NOMO-1 treated with dmso at 0.1 percent for 144 hours (cell line): ENCODE data around the gene KATNBL1.
"Not testable (repeated sequence)": the region's sequence is repeated elsewhere in the genome, so short reads cannot be mapped to it uniquely, and the experiment has no call there.

Source experiments
- DNase-seq: peaks from one replicate; lab custom pipeline; 2025; ENCODE audit not compliant: unreplicated experiment; lab: John Stamatoyannopoulos, UW

KATNBL1 gene

DNA sequence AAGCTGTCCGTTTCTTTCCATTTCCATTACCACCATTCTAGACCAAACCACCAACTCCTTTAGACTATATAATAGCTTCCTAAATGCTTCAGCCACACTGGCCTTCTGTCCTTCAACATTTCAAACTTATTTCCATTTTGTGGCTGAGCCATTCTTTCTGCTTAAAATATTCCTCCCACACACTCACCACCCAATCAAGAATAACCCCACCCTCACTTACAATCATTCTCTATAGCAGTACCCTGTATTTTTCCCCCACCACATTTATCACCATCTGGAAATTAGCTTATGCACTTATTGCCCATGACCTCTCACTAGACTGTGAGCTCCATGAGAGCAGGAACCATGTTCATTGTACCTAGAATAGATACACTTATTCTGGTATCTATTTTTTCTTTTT lies 6.6 kb downstream of the KATNBL1 start:
- no peak for DNase-seq

DNA sequence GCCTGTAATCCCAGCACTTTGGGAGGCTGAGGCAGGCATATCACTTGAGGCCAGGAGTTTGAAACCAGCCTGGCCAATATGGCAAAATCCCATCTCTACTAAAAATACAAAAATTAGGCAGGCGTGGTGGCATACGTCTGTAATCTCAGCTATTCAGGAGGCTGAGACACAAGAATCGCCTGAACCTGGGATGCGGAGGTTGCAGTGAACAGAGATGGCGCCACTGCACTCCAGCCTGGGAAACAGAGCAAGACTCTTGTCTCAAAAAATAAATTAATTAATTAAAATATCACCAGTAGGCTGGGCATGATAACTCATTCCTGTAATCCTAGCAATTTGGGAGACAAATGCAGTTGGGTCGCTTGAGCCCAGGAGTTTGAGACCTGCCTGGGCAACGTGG lies 16.6 kb downstream of the KATNBL1 start:
- not testable (repeated sequence) for DNase-seq

DNA sequence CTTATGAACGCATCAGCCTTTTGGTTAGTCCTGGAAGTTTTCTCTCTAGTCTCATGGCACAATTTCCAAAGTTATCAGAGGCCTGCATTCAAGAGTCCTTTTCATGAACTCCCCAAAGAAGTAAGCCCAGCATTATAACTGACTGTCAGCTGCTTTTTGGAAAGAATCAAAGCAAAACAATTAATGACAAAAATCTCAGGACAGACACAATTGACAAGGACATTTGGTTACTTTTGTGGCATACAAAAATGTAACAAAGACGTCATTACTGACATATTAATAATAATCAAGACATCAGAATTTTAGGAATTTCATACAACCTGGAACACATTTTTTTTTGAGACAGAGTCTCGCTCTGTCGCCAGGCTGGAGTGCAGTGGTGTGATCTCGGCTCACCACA lies 21.2 kb downstream of the KATNBL1 start:
- DNase-seq = no peak

DNA sequence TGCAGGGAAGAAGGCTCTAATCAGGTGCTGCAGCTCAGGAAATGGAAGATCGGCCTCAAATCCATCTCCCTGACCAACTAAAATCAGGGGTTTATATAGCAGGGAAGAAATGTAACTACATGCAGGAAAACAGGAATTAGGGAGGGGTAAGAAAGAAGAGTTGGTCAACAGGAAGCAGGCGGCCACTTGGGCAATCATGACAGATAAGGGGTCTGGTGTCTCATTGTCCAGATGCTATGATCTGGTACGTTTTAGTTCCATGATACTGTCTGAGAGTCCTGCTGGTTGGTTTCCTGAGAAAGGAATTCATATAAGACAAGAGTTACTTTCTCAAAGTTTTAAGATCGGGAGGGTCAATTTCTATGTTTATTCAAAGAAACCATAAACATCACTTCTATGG lies 24.2 kb downstream of the KATNBL1 start:
- DNase-seq = no peak

DNA sequence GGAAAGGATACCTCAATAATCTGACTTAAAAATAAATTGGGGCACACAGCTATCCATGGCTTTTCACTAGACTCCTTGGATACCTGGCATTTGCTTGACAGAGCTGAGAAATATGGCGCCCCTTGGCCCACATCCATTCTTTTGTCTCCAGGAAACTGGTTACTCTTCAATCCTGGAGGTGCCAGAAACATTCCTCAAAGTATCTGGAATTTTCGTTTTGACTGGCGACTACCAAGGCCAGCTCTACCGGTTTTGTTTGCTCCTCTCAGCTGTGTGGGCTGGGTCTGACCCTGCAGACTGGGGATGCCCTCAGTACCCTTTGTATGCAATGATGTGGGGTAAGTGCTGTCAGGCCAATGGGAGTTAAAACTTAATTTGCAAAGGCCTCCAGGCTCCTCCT lies 27.0 kb downstream of the KATNBL1 start:
- no peak for DNase-seq

DNA sequence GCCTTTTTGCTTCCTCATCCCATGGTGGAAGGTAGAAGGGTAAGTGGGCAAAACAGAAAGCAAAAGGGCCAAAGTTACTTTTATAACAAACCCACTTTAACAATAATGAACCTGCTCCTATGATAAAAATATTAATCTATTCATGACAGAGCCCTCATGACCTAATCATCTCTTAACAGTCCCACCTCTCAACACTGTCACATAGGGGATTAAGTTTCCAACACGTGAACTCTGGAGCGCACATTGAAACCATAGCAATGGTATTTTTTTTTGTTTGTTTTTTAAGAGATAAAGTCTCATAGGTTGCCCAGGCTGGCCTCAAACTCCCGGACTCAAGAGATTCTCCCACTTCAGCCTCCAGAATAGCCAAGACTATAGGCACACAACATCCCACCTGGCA lies 30.7 kb downstream of the KATNBL1 start:
- DNase-seq = no peak

DNA sequence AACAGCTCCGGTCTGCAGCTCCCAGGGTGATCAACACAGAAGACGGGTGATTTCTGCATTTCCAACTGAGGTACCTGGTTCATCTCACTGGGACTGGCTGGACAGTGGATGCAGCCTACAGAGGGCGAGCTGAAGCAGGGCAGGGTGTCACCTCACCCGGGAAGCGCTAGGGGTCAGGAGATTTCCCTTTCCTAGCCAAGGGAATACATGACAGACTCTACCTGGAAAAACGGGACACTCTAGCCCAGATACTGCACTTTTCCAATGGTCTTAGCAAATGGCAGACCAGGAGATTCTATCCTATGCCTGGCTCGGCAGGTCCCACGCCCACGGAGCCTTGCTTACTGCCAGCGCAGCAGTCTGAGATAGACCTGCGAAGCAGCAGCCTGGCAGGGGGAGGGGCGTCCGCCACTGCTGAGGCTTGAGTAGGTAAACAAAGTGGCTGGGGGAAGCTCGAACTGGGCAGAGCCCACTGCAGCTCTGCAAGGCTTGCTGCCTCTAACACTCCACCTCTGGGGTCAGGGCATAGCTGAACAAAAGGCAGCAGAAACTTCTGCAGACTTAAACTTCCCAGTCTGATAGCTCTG lies 43.8 kb downstream of the KATNBL1 start:
- not testable (repeated sequence) for DNase-seq

DNA sequence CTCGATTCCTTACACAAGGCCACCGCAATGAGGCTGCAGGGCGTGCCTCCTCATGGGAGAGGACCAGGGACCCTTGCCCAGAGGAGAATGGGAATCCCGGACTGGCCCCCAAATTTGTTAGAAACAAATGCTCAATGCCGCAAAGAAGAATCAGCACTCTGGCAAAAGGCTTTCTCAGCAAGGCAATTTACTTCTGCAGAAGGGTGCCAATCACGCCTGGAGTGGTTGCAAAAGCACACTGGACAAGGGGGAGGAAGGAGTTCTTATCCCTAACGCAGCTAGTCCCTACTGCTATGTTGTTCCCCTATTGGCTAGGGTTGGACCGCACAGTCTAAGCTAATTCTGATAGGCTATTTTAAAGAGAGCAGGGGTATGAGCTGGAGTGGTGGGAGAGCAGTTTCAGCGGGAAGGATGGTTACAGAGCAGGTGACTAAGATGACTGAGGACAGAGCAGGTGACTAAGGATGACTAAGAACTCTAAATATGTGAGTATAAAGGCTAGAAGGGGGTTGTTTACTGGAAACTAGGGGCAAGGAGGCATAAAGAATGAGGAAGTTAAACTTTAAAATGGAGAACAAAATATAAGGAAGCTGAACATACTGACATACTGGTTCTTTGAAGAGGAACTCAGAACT lies 48.5 kb downstream of the KATNBL1 start:
- no peak for DNase-seq

DNA sequence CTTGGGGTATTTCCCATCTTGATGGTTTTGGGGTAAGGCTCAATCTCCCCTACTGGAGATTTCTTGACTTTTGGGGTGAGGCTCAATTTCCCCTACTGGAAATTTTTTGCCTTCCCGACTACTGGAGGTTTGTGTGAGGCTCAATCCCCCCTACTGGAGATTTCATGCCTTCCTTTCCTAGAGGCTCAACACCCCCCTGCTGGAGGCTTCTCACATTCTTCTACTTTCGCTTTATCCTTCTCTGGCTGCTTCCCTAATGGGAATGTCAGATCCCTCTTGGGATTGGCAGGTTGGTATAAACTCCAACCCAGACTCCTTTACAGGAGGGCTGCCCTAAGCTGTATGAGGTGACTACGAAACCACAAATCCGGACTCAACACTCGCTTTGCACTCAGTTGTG lies 49.2 kb downstream of the KATNBL1 start:
- no peak for DNase-seq

DNA sequence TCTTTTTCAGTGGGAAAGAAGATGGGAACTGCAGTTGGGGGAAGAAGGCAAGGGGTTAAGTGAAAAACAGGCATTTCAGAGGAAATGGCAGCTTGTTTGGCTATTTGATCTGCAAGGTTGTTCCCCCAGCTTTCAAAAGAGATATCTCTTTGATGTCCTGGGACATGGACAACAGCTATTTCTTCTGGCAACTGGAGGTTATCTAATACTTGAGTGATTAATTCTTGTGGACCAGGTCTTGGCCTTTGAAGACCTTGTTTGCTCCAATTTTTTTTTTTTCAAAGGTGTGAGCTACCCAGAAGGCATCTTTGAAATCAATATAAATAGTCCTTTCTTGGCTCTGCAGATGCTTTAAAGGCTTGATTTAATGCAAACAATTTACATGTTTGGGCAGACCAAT lies 51.5 kb downstream of the KATNBL1 start:
- DNase-seq = no peak

- DNase-seq = no peak
These were observed 54.0 kb downstream of the KATNBL1 start for GRCh38 chr15:34155859-34156258.

DNA sequence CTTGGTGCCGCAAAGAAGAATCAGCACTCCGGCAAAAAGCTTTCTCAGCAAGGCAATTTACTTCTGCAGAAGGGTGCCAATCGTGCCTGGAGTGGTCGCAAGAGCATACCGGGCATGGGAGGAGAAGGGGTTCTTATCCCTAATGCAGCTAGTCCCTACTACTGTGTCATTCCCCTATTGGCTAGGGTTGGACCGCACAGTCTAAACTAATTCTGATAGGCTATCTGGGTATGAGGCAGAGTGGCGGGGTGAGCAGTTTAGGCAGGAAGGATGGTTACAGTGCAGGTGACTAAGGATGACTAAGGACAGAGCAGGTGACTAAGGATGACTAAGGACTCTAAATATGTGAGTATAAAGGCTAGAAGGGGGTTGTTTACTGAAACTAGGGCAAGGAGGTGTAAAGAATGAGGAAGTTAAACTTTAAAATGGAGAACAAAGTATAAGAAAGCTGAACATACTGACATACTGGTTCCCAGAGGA lies 55.1 kb downstream of the KATNBL1 start:
- no peak for DNase-seq

GRCh38 chr15:34147371-34148140 lies 62.3 kb downstream of the KATNBL1 start:
- no peak for DNase-seq

- DNase-seq = no peak
These were observed 76.4 kb downstream of the KATNBL1 start for GRCh38 chr15:34133511-34133910.

GRCh38 chr15:34132881-34133280 lies 77.0 kb downstream of the KATNBL1 start:
- no peak for DNase-seq

DNA sequence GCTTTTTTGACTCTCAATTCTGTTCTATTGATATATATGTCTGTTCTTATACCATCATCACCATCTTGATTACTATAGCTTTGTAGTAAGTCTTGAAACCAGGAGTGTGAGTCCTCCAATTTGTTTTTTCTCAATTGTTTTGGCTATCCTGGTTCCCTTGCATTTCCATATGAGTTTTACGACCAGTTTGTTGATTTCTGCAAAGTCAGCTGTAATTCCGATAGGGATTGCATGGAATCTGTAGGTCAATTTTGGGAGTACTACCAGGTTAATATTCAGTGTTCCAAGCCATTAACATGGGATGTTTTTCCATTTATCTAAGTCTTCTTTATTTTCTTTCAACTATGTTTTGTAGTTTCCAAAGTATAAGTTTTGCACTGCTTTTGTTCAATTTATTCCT lies 81.0 kb downstream of the KATNBL1 start:
- no peak for DNase-seq

DNA sequence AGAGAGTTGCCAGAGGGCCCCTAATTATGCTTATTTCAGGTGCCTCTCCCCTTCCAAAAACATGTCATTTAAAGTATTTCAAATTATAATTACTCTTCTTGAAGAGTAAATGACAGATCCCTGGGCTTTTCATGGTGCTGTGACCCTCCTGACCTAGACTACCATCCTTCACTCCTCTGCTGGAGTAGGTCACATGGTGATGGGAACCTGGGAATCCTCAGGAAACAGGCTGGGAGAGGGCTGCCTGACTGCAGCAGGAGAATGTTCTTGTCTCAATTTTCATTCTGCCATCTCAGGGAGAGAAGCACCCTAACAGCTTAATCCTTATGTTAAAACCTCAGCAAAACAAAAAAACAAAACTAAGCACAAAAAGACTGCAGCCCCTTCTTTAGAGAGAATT lies 83.4 kb downstream of the KATNBL1 start:
- no peak for DNase-seq

GRCh38 chr15:34125945-34126344 lies 84.0 kb downstream of the KATNBL1 start:
- no peak for DNase-seq

DNA sequence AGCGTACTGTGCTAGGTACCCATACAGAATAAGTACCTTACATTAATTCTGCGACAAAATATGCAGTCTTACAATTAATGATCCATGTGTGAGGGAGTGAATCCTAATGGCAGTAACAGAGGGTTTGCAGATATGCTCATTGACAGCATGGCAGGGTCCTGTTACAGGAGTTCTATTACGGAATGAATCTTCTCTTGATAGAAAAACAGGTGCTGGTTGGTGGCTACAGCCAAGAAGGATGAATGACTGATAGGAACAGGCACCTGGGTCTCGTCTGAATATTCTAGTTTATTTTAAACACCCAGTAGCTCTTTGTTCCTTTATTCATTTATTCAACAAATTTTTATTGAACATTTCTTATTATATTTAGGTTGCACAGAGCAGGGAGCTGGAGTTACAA lies 85.2 kb downstream of the KATNBL1 start:
- no peak for DNase-seq

DNA sequence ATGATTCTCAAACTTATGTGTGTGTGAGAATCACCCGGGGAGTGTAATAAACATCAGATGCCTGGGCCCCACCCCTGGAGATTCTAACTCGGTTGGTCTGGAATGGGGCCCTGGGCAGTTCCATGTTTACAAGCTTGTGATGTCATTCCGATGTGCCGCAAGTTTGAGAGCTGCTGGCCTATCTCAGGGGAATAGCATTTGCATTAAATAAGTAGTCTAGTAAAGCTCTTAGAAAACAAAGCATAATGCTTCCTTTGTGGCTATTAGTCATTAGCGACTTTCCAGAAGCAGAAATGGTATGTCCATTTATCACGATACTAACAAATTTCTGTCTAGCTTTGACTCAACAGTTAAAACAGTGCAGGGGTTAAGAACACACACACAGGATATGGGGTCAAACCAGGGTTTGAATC lies 87.1 kb downstream of the KATNBL1 start:
- DNase-seq = no peak

- not testable (repeated sequence) for DNase-seq
These were observed 88.1 kb downstream of the KATNBL1 start for GRCh38 chr15:34121786-34122185.

- DNase-seq = not testable (repeated sequence)
These were observed 89.5 kb downstream of the KATNBL1 start for GRCh38 chr15:34120420-34120819.
